Chondrocyte (in vitro differentiated cells): ENCODE results near the gene LHFPL4. TPM values are rescaled to one million over a fixed set of nuclear protein-coding genes. Genes with fewer than 3 reads are reported as not detected.

Source experiments
- DNase-seq: peaks from one replicate; pipeline ENCODE4 v3.0.0; 2021; ENCODE audit warnings: mixed read lengths, low spot score
- H3K27ac Mint-ChIP-seq: one replicate; pipeline ENCODE4 v1.8.0; 2021; ENCODE audit warnings: mild to moderate bottlenecking, moderate library complexity, mixed read lengths; ENCODE audit not compliant: unreplicated experiment
- H3K27me3 Mint-ChIP-seq: 2 replicates; pipeline ENCODE4 v1.8.0; 2021; ENCODE audit warnings: low read depth, mixed read lengths
- H3K36me3 Mint-ChIP-seq: 2 replicates; pipeline ENCODE4 v1.8.0; 2021; ENCODE audit warnings: low read depth, mixed read lengths
- H3K4me1 Mint-ChIP-seq: 2 replicates; pipeline ENCODE4 v1.8.0; 2021; ENCODE audit warnings: low read depth, mild to moderate bottlenecking, mixed read lengths
- H3K4me3 Mint-ChIP-seq: one replicate; pipeline ENCODE4 v1.8.0; 2021; ENCODE audit warnings: mild to moderate bottlenecking, moderate library complexity, mixed read lengths; ENCODE audit not compliant: unreplicated experiment
- H3K9me3 Mint-ChIP-seq: 2 replicates; pipeline ENCODE4 v1.8.0; 2021; ENCODE audit warnings: low read depth, mixed read lengths
- CTCF ChIP-seq: fragments of 200-600 bp; sonication (generic); IDR thresholded peaks from 2 replicates; pipeline ENCODE4 v1.5.0; 2021; ENCODE audit warnings: antibody characterized with exemption, mild to moderate bottlenecking, moderate library complexity
- total RNA-seq: library from RNA; stranded (reverse); gene quantifications from 3 replicates; pipeline ENCODE4 v1.2.1, GENCODE V29; 2021

Gene LHFPL4
- total RNA-seq, 1 donor from 2014 or later = not detected

- no peak for DNase-seq
- Mint-ChIP-seq H3K27me3 (no peaks in the 10 kb centered on the region), H3K4me3 (no peak overlapping the region), H3K4me1 (no peaks in the 10 kb centered on the region), H3K36me3 (peaks cover 56% of the 10 kb centered on the region), H3K27ac (no peak overlapping the region), H3K9me3 (no peaks in the 10 kb centered on the region)
- no peak for TF ChIP-seq CTCF
Observed at GRCh38 chr3:9473496-9474065, 80.0 kb downstream of the LHFPL4 start.

- peaks cover 61% of the 10 kb centered on the region for H3K36me3 Mint-ChIP-seq
- no peak for DNase-seq
- TF ChIP-seq CTCF = no peak
- no peak overlapping the region for H3K4me3 Mint-ChIP-seq
- no peaks in the 10 kb centered on the region for H3K9me3 Mint-ChIP-seq
- no peak overlapping the region for H3K27ac Mint-ChIP-seq
- H3K4me1 Mint-ChIP-seq = no peaks in the 10 kb centered on the region
- H3K27me3 Mint-ChIP-seq = no peaks in the 10 kb centered on the region
Observed at GRCh38 chr3:9469986-9470385, 83.6 kb downstream of the LHFPL4 start.

- Mint-ChIP-seq H3K36me3 (peaks cover 58% of the 10 kb centered on the region), H3K4me1 (no peaks in the 10 kb centered on the region), H3K4me3 (no peak overlapping the region), H3K27me3 (no peaks in the 10 kb centered on the region), H3K9me3 (no peaks in the 10 kb centered on the region), H3K27ac (peak overlapping the region; percentile 78)
- DNase-seq = no peak
- TF ChIP-seq CTCF = no peak
Observed at GRCh38 chr3:9468460-9468859, 85.2 kb downstream of the LHFPL4 start.

GRCh38 chr3:9467451-9467850, 86.2 kb downstream of the LHFPL4 start:
- Mint-ChIP-seq H3K27me3 (no peaks in the 10 kb centered on the region), H3K4me3 (no peak overlapping the region), H3K36me3 (peaks cover 57% of the 10 kb centered on the region), H3K27ac (no peak overlapping the region), H3K4me1 (no peaks in the 10 kb centered on the region), H3K9me3 (no peaks in the 10 kb centered on the region)
- DNase-seq = no peak
- TF ChIP-seq CTCF = no peak

- no peak for DNase-seq
- Mint-ChIP-seq H3K27ac (no peak overlapping the region), H3K9me3 (no peaks in the 10 kb centered on the region), H3K4me3 (no peak overlapping the region), H3K27me3 (no peaks in the 10 kb centered on the region), H3K4me1 (no peaks in the 10 kb centered on the region), H3K36me3 (peaks cover 23% of the 10 kb centered on the region)
- no peak for TF ChIP-seq CTCF
Observed at GRCh38 chr3:9455596-9456131, 98.0 kb downstream of the LHFPL4 start.
